Endodermal cell (in vitro differentiated cells): ENCODE data around the gene ANKS1B. TPM values are rescaled to one million over a fixed set of nuclear protein-coding genes. Genes with fewer than 3 reads are reported as not detected.
A peak's percentile ranks its signal among the peaks of the same experiment; 100 is the strongest.

Source experiments
- DNase-seq: peaks from one replicate; pipeline ENCODE4 v3.0.0-alpha.2; 2017
- H3K27ac ChIP-seq: 2 replicates; pipeline ENCODE4 v1.5.1; 2013; ENCODE audit warnings: mild to moderate bottlenecking, low read depth, low read length, moderate library complexity
- H3K27me3 ChIP-seq: 2 replicates; pipeline ENCODE4 v1.6.1; 2013; ENCODE audit warnings: mild to moderate bottlenecking, low read length, moderate library complexity; ENCODE audit not compliant: insufficient read depth, control insufficient read depth, poor library complexity, severe bottlenecking
- H3K36me3 ChIP-seq: 2 replicates; pipeline ENCODE4 v1.7.0; 2013; ENCODE audit warnings: mild to moderate bottlenecking, low read length, moderate library complexity; ENCODE audit not compliant: control insufficient read depth, insufficient read depth
- H3K4me1 ChIP-seq: one replicate; pipeline ENCODE4 v1.7.0; 2013; ENCODE audit warnings: low read length; ENCODE audit not compliant: control insufficient read depth, insufficient read depth
- H3K4me3 ChIP-seq: 2 replicates; pipeline ENCODE4 v1.5.1; 2013; ENCODE audit warnings: mild to moderate bottlenecking, low read length, moderate library complexity
- H3K9ac ChIP-seq: 2 replicates; pipeline ENCODE4 v1.6.1; 2013; ENCODE audit warnings: mild to moderate bottlenecking, low read length, moderate library complexity; ENCODE audit not compliant: poor library complexity, severe bottlenecking; ENCODE audit errors: extremely low read depth
- H3K9me3 ChIP-seq: 2 replicates; pipeline ENCODE4 v1.6.1; 2013; ENCODE audit warnings: mild to moderate bottlenecking, low read length, moderate library complexity; ENCODE audit not compliant: control insufficient read depth
- H3K27ac Mint-ChIP-seq: 2 replicates; pipeline ENCODE4 v1.8.0; 2020; ENCODE audit warnings: mixed read lengths
- H3K27me3 Mint-ChIP-seq: 2 replicates; pipeline ENCODE4 v1.8.0; 2021; ENCODE audit warnings: mild to moderate bottlenecking, mixed read lengths; ENCODE audit not compliant: insufficient read depth
- H3K36me3 Mint-ChIP-seq: 2 replicates; pipeline ENCODE4 v1.8.0; 2020; ENCODE audit warnings: low read depth, mixed read lengths
- H3K4me1 Mint-ChIP-seq: 2 replicates; pipeline ENCODE4 v1.8.0; 2020; ENCODE audit warnings: mixed read lengths
- H3K4me3 Mint-ChIP-seq: 2 replicates; pipeline ENCODE4 v1.8.0; 2020; ENCODE audit warnings: mild to moderate bottlenecking, moderate library complexity, mixed read lengths
- H3K9me3 Mint-ChIP-seq: 2 replicates; pipeline ENCODE4 v1.8.0; 2020; ENCODE audit warnings: mild to moderate bottlenecking, mixed read lengths
- WGBS, 2 experiments: methylation state at CpG; one replicate each; pipeline versions ENCODE4 v1.1.5 to v1.1.7; 2013; ENCODE audit warnings: missing lambda C conversion rate in 2 of 2, mixed read lengths in 1 of 2; ENCODE audit not compliant: insufficient coverage in 1 of 2, insufficient read length in 1 of 2; 5-methylcytosine and 5-hydroxymethylcytosine counted together
- total RNA-seq, 2 donors: library from RNA; stranded (reverse); fragmentation: NEBNext Ultra II Directional in 1 of 2; extraction: Animal tissue kit (Norgen Biotek cat#: 25700) in 1 of 2; gene quantifications; 2 replicates in 1 of 2; 3 replicates in 1 of 2; pipeline ENCODE4 v1.2.1, GENCODE V29; 2021
- TF ChIP-seq, protein P1 (sequence below): fragments of 200-600 bp; sonication (generic); conservative IDR thresholded peaks from 2 replicates; pipeline ENCODE4 v1.5.0; 2021; ENCODE audit warnings: antibody characterized with exemption, mild to moderate bottlenecking

ANKS1B gene
- total RNA-seq, 2 donors from 2014 or later, result 28.5 to 65.8 TPM

GRCh38 chr12:99573980-99574379 lies 410.8 kb downstream of the ANKS1B start:
- WGBS, 2 experiments, result 100% methylated on average over 2 of the region's 2 CpGs; no CpG with 5 or more reads in 1 of the 2 experiments
- Histone ChIP-seq H3K27me3 (peaks cover 10% of the 10 kb centered on the region), H3K27ac (no peak overlapping the region), H3K9me3 (no peaks in the 10 kb centered on the region), H3K4me1 (no peaks in the 10 kb centered on the region), H3K4me3 (no peak overlapping the region), H3K9ac (no peak overlapping the region), H3K36me3 (no peaks in the 10 kb centered on the region)
- DNase-seq, result no peak
- H3K27me3 Mint-ChIP-seq, result peaks cover 14% of the 10 kb centered on the region
- H3K36me3 Mint-ChIP-seq, result no peaks in the 10 kb centered on the region
- H3K27ac Mint-ChIP-seq, result no peak overlapping the region
- peaks cover 6% of the 10 kb centered on the region for H3K4me1 Mint-ChIP-seq
- H3K4me3 Mint-ChIP-seq, result no peak overlapping the region
- TF ChIP-seq, protein P1, sequence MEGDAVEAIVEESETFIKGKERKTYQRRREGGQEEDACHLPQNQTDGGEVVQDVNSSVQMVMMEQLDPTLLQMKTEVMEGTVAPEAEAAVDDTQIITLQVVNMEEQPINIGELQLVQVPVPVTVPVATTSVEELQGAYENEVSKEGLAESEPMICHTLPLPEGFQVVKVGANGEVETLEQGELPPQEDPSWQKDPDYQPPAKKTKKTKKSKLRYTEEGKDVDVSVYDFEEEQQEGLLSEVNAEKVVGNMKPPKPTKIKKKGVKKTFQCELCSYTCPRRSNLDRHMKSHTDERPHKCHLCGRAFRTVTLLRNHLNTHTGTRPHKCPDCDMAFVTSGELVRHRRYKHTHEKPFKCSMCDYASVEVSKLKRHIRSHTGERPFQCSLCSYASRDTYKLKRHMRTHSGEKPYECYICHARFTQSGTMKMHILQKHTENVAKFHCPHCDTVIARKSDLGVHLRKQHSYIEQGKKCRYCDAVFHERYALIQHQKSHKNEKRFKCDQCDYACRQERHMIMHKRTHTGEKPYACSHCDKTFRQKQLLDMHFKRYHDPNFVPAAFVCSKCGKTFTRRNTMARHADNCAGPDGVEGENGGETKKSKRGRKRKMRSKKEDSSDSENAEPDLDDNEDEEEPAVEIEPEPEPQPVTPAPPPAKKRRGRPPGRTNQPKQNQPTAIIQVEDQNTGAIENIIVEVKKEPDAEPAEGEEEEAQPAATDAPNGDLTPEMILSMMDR, result no peak
- H3K9me3 Mint-ChIP-seq, result no peaks in the 10 kb centered on the region

- Mint-ChIP-seq H3K27ac (no peak overlapping the region), H3K4me1 (peaks cover 31% of the 10 kb centered on the region), H3K27me3 (peaks cover 28% of the 10 kb centered on the region), H3K36me3 (peaks cover 7% of the 10 kb centered on the region), H3K4me3 (no peak overlapping the region), H3K9me3 (peaks cover 23% of the 10 kb centered on the region)
- no peak for DNase-seq
- Histone ChIP-seq H3K27ac (no peak overlapping the region), H3K27me3 (peaks cover 10% of the 10 kb centered on the region), H3K4me3 (peak overlapping the region; percentile 2), H3K9me3 (peaks cover 25% of the 10 kb centered on the region), H3K36me3 (no peaks in the 10 kb centered on the region), H3K9ac (no peak overlapping the region), H3K4me1 (peaks cover 3% of the 10 kb centered on the region)
- TF ChIP-seq, protein P1, result no peak
- WGBS, 2 experiments, result 50 to 75% methylated on average over 1 of the region's 2 CpGs
Measured at GRCh38 chr12:99567072-99567471, 417.7 kb downstream of the ANKS1B start.

DNA sequence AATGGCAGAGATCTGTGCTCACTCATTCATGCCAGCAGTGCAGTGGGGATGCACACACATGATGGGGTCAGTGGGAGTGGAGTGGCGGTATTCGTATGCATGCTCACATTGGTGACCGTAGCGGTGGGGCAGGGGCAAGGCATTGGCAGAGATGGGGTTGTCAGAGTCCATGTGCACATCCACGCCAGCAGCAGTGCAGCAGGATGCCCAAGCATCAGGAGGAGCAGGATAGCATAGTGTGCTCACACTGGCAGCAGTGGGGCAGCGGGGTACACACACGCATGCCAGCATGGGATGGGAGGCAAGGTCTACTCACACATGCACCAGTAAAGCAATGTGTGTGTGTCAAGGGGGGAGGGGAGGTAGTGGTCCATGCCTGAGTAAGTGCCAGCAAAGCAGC lies 426.6 kb downstream of the ANKS1B start:
- TF ChIP-seq, protein P1, result no peak
- no peaks in the 10 kb centered on the region for H3K4me1 ChIP-seq

More for the DNA sequence above, 426.6 kb downstream of the ANKS1B start:
- H3K27me3 ChIP-seq, result no peaks in the 10 kb centered on the region
- Mint-ChIP-seq H3K4me1 (peaks cover 7% of the 10 kb centered on the region), H3K9me3 (peaks cover 36% of the 10 kb centered on the region), H3K27ac (no peak overlapping the region), H3K36me3 (peaks cover 10% of the 10 kb centered on the region), H3K4me3 (no peak overlapping the region), H3K27me3 (peaks cover 18% of the 10 kb centered on the region)
- no peak overlapping the region for H3K9ac ChIP-seq
- H3K36me3 ChIP-seq, result no peaks in the 10 kb centered on the region
- H3K9me3 ChIP-seq, result peaks cover 38% of the 10 kb centered on the region
- H3K4me3 ChIP-seq, result no peak overlapping the region
- WGBS, 2 experiments, result 89 to 100% methylated on average over 4 to 7 of the region's 7 CpGs
- DNase-seq, result no peak
- H3K27ac ChIP-seq, result no peak overlapping the region
